PC-9 (cell line): ENCODE results near the gene HRH4.

Experiments
- EZH2 ChIP-seq: fragments of 200-600 bp; sonication (generic); IDR thresholded peaks from 2 replicates; pipeline ENCODE4 v1.8.0; 2017; ENCODE audit warnings: antibody characterized with exemption, low read depth
- TF ChIP-seq, protein P1 (sequence below): fragments of 200-600 bp; sonication (generic); conservative IDR thresholded peaks from 2 replicates; pipeline ENCODE4 v1.6.1; 2017; ENCODE audit warnings: mixed run types, antibody characterized with exemption, mild to moderate bottlenecking, moderate library complexity

DNA sequence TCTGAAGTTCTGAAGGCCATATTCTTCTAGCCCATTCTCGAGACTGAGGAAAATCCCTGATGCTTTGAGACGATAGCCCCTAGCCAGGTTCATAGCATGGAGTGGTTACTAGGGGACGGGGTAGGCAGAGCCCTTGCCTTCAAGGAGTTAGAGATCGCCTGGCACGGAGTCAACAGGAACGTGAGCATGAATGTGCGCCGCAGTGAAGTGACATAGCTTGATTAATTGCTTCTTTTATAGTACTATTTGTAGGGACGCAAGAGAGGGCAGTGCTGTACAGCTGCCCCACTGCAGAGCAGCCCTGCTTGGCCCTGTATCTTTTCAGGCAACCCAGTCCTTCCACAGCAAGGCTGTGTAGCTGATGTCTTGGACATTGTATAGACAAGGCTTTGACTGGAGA is 26.2 kb downstream of the HRH4 start:
- no peak for TF ChIP-seq EZH2
- TF ChIP-seq, protein P1, sequence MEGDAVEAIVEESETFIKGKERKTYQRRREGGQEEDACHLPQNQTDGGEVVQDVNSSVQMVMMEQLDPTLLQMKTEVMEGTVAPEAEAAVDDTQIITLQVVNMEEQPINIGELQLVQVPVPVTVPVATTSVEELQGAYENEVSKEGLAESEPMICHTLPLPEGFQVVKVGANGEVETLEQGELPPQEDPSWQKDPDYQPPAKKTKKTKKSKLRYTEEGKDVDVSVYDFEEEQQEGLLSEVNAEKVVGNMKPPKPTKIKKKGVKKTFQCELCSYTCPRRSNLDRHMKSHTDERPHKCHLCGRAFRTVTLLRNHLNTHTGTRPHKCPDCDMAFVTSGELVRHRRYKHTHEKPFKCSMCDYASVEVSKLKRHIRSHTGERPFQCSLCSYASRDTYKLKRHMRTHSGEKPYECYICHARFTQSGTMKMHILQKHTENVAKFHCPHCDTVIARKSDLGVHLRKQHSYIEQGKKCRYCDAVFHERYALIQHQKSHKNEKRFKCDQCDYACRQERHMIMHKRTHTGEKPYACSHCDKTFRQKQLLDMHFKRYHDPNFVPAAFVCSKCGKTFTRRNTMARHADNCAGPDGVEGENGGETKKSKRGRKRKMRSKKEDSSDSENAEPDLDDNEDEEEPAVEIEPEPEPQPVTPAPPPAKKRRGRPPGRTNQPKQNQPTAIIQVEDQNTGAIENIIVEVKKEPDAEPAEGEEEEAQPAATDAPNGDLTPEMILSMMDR: no peak
